DOHH2 (cell line): ENCODE results near the gene CATSPERD.
A peak's percentile ranks its signal among the peaks of the same experiment; 100 is the strongest.

ENCODE experiments used
- H3F3A ChIP-seq: fragments of 200-600 bp; sonication (generic), shearing (Covaris generic); 2 replicates; pipeline ENCODE4 v1.6.0; 2016; ENCODE audit warnings: antibody characterized with exemption, mild to moderate bottlenecking; ENCODE audit not compliant: control insufficient read depth, insufficient read depth
- H3K27ac ChIP-seq: fragments of 200-600 bp; sonication (generic); 2 replicates; pipeline ENCODE4 v1.5.1; 2014; ENCODE audit warnings: low read depth, mild to moderate bottlenecking, low read length, moderate library complexity
- H3K27me3 ChIP-seq: fragments of 200-600 bp; sonication (generic); 2 replicates; pipeline ENCODE4 v1.6.1; 2014; ENCODE audit warnings: mild to moderate bottlenecking, low read length, mixed read lengths; ENCODE audit not compliant: control insufficient read depth
- H3K36me3 ChIP-seq: fragments of 200-600 bp; sonication (generic); 2 replicates; pipeline ENCODE4 v1.6.1; 2014; ENCODE audit warnings: mild to moderate bottlenecking, low read length, moderate library complexity, mixed read lengths; ENCODE audit not compliant: control insufficient read depth
- H3K4me1 ChIP-seq: fragments of 200-600 bp; sonication (generic); 2 replicates; pipeline ENCODE4 v1.6.1; 2014; ENCODE audit warnings: mild to moderate bottlenecking, low read length, mixed read lengths; ENCODE audit not compliant: control insufficient read depth
- H3K4me2 ChIP-seq: fragments of 200-600 bp; sonication (generic); 2 replicates; pipeline ENCODE4 v1.6.0; 2014; ENCODE audit warnings: mild to moderate bottlenecking, low read length, moderate library complexity
- H3K4me3 ChIP-seq: fragments of 200-600 bp; sonication (generic); 2 replicates; pipeline ENCODE4 v1.5.1; 2014; ENCODE audit warnings: mild to moderate bottlenecking, low read length, mixed read lengths
- H3K79me2 ChIP-seq: fragments of 200-600 bp; sonication (generic); 2 replicates; pipeline ENCODE4 v1.6.1; 2014; ENCODE audit warnings: mild to moderate bottlenecking, low read length, mixed read lengths; ENCODE audit not compliant: control insufficient read depth
- H3K9me2 ChIP-seq: fragments of 200-600 bp; sonication (generic); replicated peaks from 2 replicates; pipeline ENCODE4 v1.6.1; 2014; ENCODE audit warnings: mild to moderate bottlenecking, low read length, mixed read lengths; ENCODE audit not compliant: control insufficient read depth
- H3K9me3 ChIP-seq: fragments of 200-600 bp; sonication (generic); 2 replicates; pipeline ENCODE4 v1.6.1; 2014; ENCODE audit warnings: antibody characterized with exemption, low read length, mixed read lengths; ENCODE audit not compliant: control insufficient read depth, insufficient read depth
- H4K20me1 ChIP-seq: fragments of 200-600 bp; sonication (generic); 2 replicates; pipeline ENCODE4 v1.6.0; 2014; ENCODE audit warnings: low read depth, mild to moderate bottlenecking, antibody characterized with exemption, low read length, moderate library complexity; ENCODE audit not compliant: control insufficient read depth, insufficient read depth
- CTCF ChIP-seq: fragments of 200-600 bp; sonication (generic); IDR thresholded peaks from one replicate; pipeline ENCODE4 v1.5.1; 2014; ENCODE audit warnings: antibody characterized with exemption, mild to moderate bottlenecking, low read depth, low read length; ENCODE audit not compliant: poor library complexity, severe bottlenecking
- EZH2phosphoT487 ChIP-seq: fragments of 200-600 bp; sonication (generic); IDR thresholded peaks from 2 replicates; pipeline ENCODE4 v1.6.1; 2017; ENCODE audit warnings: borderline replicate concordance, mild to moderate bottlenecking, antibody characterized with exemption, low read length, moderate library complexity, mixed read lengths

CATSPERD gene

GRCh38 chr19:5690955-5691821, 29.2 kb upstream of the CATSPERD start:
- Histone ChIP-seq H3K4me1 (peaks cover 24% of the 10 kb centered on the region), H3K9me2 (no peaks in the 10 kb centered on the region), H3K4me2 (peak overlapping the region; percentile 68), H3K79me2 (peaks cover 47% of the 10 kb centered on the region), H3K36me3 (peaks cover 60% of the 10 kb centered on the region), H4K20me1 (peaks cover 11% of the 10 kb centered on the region), H3K4me3 (peak overlapping the region; percentile 99), H3K27ac (peak overlapping the region; percentile 84), H3K9me3 (no peaks in the 10 kb centered on the region), H3F3A (peaks cover 22% of the 10 kb centered on the region), H3K27me3 (no peaks in the 10 kb centered on the region)
- TF ChIP-seq CTCF, result no peak

- peak overlapping the region; percentile 99 for H3K4me3 ChIP-seq
- peaks cover 19% of the 10 kb centered on the region for H3K4me1 ChIP-seq
- peaks cover 22% of the 10 kb centered on the region for H3F3A ChIP-seq
- peaks cover 11% of the 10 kb centered on the region for H4K20me1 ChIP-seq
- H3K36me3 ChIP-seq, result peaks cover 69% of the 10 kb centered on the region
- no peaks in the 10 kb centered on the region for H3K27me3 ChIP-seq
- H3K4me2 ChIP-seq, result peak overlapping the region; percentile 68
- H3K9me2 ChIP-seq, result no peaks in the 10 kb centered on the region
- TF ChIP-seq EZH2phosphoT487 (no peak), CTCF (no peak)
- no peak overlapping the region for H3K27ac ChIP-seq
- H3K79me2 ChIP-seq, result peaks cover 47% of the 10 kb centered on the region
- H3K9me3 ChIP-seq, result no peaks in the 10 kb centered on the region
These were observed 28.4 kb upstream of the CATSPERD start for GRCh38 chr19:5691822-5692722.

GRCh38 chr19:5692723-5693194, 27.7 kb upstream of the CATSPERD start:
- peak overlapping the region; percentile 68 for H3K4me2 ChIP-seq
- no peak overlapping the region for H3K27ac ChIP-seq
- H4K20me1 ChIP-seq, result peaks cover 11% of the 10 kb centered on the region
- peaks cover 22% of the 10 kb centered on the region for H3F3A ChIP-seq
- H3K9me2 ChIP-seq, result no peaks in the 10 kb centered on the region
- peaks cover 71% of the 10 kb centered on the region for H3K36me3 ChIP-seq
- no peaks in the 10 kb centered on the region for H3K9me3 ChIP-seq
- peaks cover 19% of the 10 kb centered on the region for H3K4me1 ChIP-seq
- H3K4me3 ChIP-seq, result peak overlapping the region; percentile 99; the same call in 1 of the 2 replicates
- H3K79me2 ChIP-seq, result peaks cover 47% of the 10 kb centered on the region
- H3K27me3 ChIP-seq, result no peaks in the 10 kb centered on the region
- TF ChIP-seq CTCF (no peak), EZH2phosphoT487 (no peak)
